GM19397 (cell line): Measurements from ENCODE around the gene NTM.
A peak's percentile ranks its signal among the peaks of the same experiment; 100 is the strongest.

Experiments
- ATAC-seq: cut with Tn5 transposase; IDR thresholded peaks from one replicate; pipeline ENCODE4 v1.9.1; 2021; ENCODE audit warnings: mild to moderate bottlenecking, moderate library complexity; ENCODE audit not compliant: unreplicated experiment

The NTM gene

GRCh38 chr11:131540676-131541075, 170.3 kb downstream of the NTM start:
- ATAC-seq, result no peak

DNA sequence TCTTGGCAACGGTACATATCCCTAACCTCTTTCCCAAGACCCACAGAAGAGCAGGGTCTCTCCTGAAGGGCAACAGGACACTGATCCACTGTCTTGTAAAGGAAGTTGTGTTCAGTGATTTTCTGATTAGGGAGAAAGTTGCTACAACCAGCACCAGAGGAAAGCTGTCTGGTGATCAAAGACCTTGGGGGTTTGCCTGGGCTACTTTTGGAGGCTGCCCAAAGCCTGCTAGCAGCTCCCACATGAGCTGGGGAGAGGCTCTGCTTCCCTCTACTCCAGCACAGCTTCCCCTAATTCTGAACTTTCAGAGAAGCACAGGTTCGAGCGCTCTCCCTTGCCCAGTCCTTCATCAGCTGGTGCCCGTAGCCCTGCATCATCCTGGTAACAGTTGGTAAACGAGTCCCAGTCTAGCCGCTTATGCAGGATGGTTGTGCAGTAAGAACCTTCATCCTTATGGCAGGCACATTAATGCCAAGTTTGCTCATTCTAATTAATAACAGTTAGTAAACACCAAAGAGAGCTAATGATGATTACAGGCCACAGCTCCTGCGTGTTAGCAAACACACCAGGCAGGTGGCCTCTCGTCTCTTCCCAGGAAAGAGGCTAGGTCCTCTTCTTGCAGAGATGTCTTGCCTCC, 173.1 kb downstream of the NTM start:
- ATAC-seq, result no peak

GRCh38 chr11:131544591-131544990, 174.2 kb downstream of the NTM start:
- ATAC-seq, result no peak

GRCh38 chr11:131546218-131546895, 175.9 kb downstream of the NTM start:
- no peak for ATAC-seq

GRCh38 chr11:131549099-131549498, 178.7 kb downstream of the NTM start:
- no peak for ATAC-seq

- ATAC-seq, result no peak
Observed at GRCh38 chr11:131549770-131550169, 179.4 kb downstream of the NTM start.

DNA sequence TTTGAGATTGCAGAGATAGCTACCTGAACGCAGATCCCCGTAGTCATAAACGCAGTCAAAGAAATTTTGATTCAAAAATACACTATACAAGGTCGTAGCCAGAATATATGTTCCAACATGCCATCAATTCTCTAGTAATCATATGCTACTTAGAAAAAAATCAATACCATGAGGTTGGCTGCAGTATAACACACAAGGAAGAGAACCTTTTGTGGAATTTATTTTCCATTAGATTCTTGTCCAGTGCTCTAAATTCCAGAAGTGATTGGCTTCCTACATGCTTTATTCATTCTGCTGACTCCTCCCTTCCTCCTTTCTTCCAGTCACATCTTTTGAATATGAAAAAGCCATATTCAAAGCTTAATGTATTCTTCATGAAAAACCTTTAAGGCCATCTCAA, 189.9 kb downstream of the NTM start:
- no peak for ATAC-seq

- no peak for ATAC-seq
Observed at GRCh38 chr11:131561501-131561900, 191.1 kb downstream of the NTM start.

- ATAC-seq, result no peak
Observed at GRCh38 chr11:131561972-131562371, 191.6 kb downstream of the NTM start.

- ATAC-seq, result no peak
Observed at GRCh38 chr11:131568318-131568717, 197.9 kb downstream of the NTM start.

GRCh38 chr11:131571571-131571970, 201.2 kb downstream of the NTM start:
- ATAC-seq, result no peak

- no peak for ATAC-seq
Observed at GRCh38 chr11:131572423-131572822, 202.0 kb downstream of the NTM start.

- peak; percentile 67 for ATAC-seq
Observed at GRCh38 chr11:131579932-131580387, 209.5 kb downstream of the NTM start.

DNA sequence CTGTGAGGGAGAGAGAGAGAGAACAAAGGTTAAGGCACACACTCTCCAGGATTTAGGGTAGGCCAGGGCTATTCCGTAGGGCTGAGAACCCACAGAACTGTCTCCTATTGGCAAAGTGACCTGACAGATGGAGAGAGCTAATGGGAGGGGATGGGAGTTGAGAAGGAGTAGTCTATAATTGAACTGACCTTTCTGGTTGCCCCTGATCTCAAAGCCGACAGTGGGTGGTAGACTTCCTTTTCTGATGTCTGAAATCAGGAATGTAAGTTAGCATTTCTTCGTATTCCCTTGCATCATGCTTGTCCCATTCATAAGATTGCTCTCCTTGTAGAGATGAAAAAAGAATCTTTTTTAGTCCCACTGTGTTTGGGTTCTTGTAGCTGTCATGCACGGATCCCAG, 210.1 kb downstream of the NTM start:
- no peak for ATAC-seq

DNA sequence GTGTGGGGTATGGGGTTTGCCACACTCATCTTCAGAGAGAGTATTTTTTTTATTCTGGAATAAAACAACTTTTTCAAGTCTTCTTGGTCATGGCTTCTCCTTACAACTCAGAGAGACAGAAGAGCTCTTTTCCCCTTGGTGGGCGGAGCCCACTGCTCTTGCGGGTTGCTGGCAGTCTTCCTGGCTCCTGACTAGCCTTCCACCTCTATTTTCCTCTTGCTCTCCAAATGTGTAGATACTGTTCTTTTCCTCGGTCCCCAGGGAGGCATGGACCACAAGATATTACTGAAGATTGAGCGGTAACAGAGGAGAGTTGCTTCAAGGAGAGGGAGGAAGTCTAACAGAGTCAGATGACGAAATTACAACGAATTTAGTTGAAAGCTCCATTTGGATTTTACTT, 210.6 kb downstream of the NTM start:
- no peak for ATAC-seq

DNA sequence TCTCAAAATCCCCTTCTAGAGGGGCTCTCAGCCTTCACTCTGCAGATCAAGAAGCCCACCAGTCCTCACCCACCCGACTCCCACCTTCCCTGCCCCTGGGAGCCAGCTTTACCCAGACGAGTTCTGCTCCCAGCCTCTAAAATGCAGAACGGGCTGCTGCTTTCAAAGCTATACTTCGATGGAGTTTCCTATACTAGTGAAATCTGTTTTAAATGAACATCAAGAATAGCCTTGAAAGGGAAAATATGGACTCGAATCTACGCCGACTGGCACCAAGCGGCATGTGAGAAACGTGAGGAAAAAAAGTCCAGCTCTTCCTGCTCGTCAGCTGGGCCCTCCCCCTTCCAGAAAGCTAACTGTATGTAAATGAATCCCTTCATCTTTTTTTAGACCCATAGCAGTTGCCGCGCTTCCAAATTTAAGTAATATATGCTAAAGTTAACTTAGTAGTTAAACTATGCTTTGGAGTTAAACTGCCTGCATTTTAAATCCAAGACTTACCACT, 211.7 kb downstream of the NTM start:
- ATAC-seq, result no peak

DNA sequence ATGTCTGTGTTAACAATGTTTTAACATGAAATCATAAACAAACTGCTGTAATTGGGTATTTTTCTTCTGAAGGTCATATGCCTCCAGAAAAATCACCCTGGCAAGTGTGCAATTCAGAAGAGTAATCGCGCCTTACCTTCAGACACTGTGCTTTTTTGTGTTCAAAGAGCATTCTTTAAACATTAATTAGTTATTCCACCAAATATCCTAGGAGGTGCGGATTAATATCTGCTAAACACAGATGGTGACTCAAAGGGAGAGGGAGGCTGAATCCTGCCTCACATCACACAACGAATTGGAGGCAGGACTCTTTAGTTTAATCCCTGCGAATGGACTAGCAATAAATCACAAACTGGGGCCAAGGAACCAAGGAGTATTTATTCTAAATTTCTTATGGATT, 213.0 kb downstream of the NTM start:
- ATAC-seq, result no peak

- no peak for ATAC-seq
Observed at GRCh38 chr11:131583938-131584337, 213.5 kb downstream of the NTM start.

DNA sequence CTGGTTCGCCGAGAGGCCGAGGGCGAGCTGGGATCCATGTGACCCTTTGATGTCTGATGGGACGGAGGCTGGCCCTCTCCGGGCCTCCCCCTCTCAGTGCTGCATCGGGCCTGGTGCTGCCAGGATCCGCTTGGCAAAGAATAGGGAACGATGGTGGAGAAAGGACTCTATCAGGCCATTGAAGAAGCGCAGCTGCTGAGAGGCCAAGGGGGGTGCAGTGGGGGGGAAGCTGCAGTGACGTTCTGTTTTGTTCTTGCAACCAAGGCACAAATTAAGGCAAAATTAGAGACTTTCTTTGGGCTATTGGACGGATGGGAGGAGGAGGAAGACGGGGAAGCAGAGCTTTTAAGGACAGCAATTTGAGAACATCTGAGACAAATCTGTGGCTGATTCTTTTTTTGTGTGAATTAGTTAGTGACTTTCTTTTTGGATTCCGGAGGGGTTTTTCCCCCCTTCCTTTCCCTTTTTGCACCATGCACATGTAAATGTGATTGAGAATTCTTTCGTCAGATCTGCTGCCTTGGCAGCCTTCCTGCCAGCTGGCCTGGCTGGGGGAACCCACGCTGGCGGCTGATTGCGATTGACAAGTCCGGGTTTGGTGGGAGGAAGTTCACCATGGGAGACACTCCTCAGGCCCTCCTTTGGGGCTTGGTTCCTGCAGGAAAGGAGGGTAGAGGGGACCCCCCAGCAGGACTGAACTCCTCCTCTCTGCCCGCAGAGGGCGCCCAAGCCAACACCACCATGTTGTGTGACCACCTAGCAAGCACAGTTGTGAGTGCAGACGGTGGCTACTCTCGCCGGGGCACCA, 214.6 kb downstream of the NTM start:
- no peak for ATAC-seq

GRCh38 chr11:131588057-131588456, 217.6 kb downstream of the NTM start:
- no peak for ATAC-seq

- no peak for ATAC-seq
Observed at GRCh38 chr11:131591051-131591461, 220.6 kb downstream of the NTM start.

DNA sequence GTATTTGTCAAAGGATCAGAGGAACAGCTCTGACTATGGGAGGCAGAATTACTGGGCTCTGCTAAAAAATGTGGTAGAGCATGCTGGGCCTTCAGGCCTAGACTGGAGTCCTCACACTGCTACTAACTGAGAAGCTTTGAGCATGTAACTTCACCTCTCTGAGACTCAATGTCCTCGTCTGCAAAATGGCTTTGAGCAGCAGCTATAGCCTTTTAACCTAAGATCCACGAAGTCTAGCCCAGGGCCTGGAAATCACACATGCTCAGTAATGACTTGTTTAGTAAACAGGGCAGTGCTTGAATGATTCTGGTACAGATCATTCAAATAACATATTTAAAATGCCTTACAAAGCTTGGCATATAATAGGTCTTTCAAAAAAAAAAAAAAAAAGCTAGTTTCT, 221.7 kb downstream of the NTM start:
- no peak for ATAC-seq
